Epithelial cell of proximal tubule (primary cell): ENCODE measurements around the gene PTPRN2. TPM values are rescaled to one million over a fixed set of nuclear protein-coding genes. Genes with fewer than 3 reads are reported as not detected.

Experiments used
- DNase-seq: peaks from one replicate; pipeline ENCODE4 v3.0.0-alpha.2; 2011; ENCODE audit warnings: low read depth
- H3K4me3 ChIP-seq: 2 replicates; pipeline ENCODE4 v1.5.1; 2011; ENCODE audit warnings: low read depth, mild to moderate bottlenecking, low read length
- total RNA-seq: library from RNA; depleted of rRNA; stranded (reverse); fragments of >200 nt; gene quantifications from 2 replicates; pipeline ENCODE4 v1.2.3, GENCODE V29; 2015
- TF ChIP-seq, protein P1 (sequence below): conservative IDR thresholded peaks from 2 replicates; pipeline ENCODE4 v1.5.1; 2012; ENCODE audit warnings: low read depth, mild to moderate bottlenecking, low read length

PTPRN2 gene
- total RNA-seq, 1 donor from 2014 or later = 2.8 TPM

- TF ChIP-seq, protein P1, sequence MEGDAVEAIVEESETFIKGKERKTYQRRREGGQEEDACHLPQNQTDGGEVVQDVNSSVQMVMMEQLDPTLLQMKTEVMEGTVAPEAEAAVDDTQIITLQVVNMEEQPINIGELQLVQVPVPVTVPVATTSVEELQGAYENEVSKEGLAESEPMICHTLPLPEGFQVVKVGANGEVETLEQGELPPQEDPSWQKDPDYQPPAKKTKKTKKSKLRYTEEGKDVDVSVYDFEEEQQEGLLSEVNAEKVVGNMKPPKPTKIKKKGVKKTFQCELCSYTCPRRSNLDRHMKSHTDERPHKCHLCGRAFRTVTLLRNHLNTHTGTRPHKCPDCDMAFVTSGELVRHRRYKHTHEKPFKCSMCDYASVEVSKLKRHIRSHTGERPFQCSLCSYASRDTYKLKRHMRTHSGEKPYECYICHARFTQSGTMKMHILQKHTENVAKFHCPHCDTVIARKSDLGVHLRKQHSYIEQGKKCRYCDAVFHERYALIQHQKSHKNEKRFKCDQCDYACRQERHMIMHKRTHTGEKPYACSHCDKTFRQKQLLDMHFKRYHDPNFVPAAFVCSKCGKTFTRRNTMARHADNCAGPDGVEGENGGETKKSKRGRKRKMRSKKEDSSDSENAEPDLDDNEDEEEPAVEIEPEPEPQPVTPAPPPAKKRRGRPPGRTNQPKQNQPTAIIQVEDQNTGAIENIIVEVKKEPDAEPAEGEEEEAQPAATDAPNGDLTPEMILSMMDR = no peak
- no peak overlapping the region for H3K4me3 ChIP-seq
- DNase-seq = no peak
These were observed 997.1 kb downstream of the PTPRN2 start for GRCh38 chr7:157590526-157590925.

DNA sequence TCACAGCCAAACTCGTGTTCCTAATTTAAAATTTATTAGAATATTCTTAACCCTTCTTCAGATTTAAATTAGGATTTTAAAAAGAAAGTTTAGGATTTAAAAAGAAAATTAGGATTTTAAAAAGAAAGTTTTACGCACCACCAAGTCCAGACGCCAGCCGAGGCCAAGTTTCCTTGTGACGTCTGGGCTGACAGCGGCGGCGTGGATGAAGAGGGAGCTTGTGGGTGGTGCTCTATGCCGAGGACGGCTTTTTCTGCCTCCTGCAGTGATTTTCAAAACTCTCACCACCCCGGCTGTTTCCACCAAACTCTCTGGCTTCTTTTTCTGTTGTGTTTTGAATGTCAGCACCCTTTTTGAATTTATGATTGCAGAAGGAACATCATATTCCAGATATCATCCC is 997.9 kb downstream of the PTPRN2 start:
- H3K4me3 ChIP-seq = no peak overlapping the region
- TF ChIP-seq, protein P1 = no peak
- DNase-seq = no peak

DNA sequence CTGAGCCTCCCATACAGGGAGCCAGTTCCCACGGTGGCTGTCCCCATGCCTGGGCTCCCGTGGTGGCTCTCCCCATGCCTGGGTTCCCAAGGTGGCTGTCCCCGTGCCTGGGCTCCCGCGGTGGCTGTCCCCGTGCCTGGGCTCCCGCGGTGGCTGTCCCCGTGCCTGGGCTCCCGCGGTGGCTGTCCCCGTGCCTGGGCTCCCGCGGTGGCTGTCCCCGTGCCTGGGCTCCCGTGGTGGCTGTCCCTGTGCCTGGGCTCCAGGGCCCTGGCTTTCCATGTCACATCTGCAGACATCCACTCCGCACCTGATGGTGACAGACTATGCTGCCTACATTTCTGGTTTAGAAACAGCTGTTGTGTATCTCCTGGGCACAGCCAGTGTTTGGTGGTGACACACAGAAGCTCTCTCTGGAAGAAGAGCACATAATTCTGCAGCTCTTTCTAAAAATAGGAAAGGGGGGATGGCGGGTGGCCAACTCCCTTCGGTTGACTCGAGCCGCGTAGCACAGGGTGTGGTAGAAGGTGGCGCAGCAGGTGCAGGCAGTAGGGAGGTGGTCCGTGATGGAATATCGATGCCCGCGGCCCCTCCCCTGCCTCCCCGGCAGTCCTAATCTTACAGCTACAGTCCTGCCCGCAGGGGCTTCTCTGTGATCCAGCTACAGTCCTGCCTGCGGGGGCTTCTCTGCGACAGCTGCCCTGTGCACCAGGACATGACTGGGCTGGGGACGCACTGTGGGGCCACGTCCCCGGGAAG is 999.6 kb downstream of the PTPRN2 start:
- H3K4me3 ChIP-seq = no peak overlapping the region
- TF ChIP-seq, protein P1 = no peak
- DNase-seq = no peak

- DNase-seq = no peak
- H3K4me3 ChIP-seq = no peak overlapping the region
- TF ChIP-seq, protein P1 = no peak
These were observed 1000.4 kb downstream of the PTPRN2 start for GRCh38 chr7:157587051-157587804.

DNA sequence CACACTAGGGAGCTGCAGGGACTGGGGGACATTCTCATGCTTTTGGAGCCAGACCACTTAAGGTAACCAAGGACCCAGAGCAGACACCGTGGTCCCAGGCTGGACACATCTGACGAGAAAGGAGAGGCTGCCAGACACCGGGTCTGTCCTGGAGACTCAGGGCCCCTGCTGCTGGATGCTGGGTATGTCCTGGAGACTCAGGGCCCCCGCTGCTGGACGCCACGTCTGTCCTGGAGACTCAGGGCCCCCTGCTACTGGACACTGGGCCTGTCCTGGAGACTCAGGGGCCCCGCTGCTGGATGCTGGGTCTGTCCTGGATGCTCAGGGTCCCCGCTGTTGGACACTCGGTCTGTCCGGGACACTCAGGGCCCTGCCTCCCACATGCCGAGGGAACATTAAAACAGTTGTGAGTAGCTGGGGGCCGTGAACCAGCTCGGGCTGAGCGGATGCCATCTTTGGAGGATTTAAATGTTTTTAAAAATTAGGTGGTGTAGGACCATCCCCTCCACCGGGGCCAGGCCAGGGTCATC is 1001.1 kb downstream of the PTPRN2 start:
- no peak for DNase-seq
- TF ChIP-seq, protein P1 = no peak
- H3K4me3 ChIP-seq = no peak overlapping the region

- TF ChIP-seq, protein P1 = no peak
- H3K4me3 ChIP-seq = no peak overlapping the region
- DNase-seq = no peak
These were observed 1002.3 kb downstream of the PTPRN2 start for GRCh38 chr7:157585113-157585861.
